Stimulated activated CD4-positive, alpha-beta T cell treated with anti-CD3 and anti-CD28 coated beads, Interleukin-15, amount 100 ng/mL, for 1 hour (primary cell): ENCODE measurements around the gene OVOL3.
"Not testable (repeated sequence)": the region's sequence is repeated elsewhere in the genome, so short reads cannot be mapped to it uniquely, and the experiment has no call there.

Source experiments
- DNase-seq, 2 donors: peaks; one replicate each; pipeline ENCODE4 v3.0.0-alpha.2; 2020; ENCODE audit warnings: low read depth in 1 of 2, low spot score in 1 of 2

Gene OVOL3

DNA sequence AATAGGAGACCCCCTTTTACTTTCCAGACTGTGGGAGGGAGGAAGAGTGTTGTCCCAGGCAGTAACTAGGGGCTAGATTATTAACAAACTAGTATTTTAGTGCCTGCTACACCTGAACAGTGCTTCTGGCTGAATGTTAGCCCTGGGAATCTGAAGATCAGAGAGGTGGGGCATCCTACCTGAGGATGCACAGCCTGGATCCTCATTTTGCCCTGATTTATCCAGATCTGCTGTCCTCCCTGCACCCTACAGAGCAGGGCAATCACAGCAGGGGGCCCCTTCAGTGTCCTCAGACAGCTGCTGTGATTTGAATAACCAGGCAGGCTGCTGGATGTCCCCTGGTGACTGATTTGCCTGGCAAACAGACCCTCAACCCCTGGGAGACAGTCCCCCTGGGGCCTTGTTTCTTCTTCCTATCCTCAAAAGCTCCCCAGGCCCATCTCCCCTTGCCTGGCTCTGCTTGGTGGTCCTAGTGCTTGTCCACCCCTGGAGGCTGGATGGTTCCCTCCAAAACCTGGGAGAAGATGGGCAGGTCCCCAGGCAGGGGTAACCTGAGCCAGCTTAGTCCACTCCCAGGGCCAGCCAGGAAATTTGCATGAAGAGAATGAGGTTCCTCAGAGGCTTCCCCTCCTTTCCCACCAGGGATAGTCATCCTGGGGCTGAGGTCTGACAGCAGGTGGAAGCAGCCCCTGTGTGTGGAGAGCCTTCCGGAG lies at the start of gene OVOL3:
TSS of gene OVOL3 (plus strand) at position 657 of the 713 bp plus-strand sequence. CDS start 60 bp downstream, outside the sequence.
- no peak for DNase-seq

DNA sequence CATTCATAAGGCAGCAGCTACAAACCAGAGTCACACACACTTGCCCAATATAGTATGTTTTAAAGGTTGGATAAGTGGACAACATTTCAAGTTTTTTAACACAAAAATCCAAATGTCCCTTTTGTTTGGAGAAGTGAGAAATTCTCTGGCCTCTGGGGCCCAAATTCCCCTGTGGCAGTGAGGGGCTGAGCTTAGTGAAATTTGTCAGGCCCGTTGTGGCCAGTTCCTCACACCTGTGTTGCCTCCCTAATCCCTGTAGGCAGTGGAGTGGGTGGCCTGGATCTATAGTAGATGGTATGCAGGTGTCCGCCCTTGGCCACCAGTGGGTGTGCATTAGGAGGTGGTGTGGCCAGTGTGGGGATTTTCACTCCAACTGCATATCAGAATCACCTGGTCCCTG lies 49.6 kb upstream of the OVOL3 start:
- no peak for DNase-seq

DNA sequence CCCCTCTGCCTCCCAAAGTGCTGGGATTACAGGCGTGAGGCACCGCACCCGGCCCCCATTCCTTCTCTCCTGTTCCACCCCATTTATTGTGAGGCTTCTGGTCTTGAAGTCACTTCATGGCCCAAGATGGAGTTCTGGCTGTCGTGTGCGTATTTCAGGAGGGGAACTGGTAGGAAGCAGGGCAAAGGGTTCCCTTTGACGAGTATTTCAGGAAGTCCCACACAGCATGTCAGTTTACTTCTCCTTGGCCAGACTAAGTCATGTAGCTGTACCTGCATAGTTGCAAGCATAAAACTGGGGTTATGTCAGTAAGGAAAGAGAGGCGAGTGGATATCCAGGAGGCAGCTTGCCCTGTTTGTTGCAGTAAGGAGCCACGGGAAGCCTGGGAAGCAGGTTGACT lies 46.1 kb upstream of the OVOL3 start:
- DNase-seq = no peak

DNA sequence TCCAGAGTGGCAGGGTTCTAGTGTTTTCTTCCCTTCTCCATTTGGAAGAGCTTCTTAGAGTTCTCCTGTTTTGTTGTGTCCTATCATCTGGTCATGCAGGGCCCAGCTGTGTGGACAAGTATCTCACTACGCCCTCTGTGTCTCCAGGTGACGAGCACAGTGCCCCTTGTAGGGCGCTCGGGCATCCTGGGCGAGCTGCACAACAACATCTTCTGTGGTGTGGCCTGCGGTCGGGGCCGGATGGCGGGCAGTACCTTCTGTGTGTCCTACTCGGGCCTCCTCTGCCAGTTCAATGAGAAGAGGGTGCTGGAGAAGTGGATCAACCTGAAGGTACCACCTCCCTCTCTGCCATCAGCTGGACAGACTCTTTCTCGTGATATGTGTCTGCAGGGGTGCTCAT lies 43.3 kb upstream of the OVOL3 start:
- DNase-seq = no peak

DNA sequence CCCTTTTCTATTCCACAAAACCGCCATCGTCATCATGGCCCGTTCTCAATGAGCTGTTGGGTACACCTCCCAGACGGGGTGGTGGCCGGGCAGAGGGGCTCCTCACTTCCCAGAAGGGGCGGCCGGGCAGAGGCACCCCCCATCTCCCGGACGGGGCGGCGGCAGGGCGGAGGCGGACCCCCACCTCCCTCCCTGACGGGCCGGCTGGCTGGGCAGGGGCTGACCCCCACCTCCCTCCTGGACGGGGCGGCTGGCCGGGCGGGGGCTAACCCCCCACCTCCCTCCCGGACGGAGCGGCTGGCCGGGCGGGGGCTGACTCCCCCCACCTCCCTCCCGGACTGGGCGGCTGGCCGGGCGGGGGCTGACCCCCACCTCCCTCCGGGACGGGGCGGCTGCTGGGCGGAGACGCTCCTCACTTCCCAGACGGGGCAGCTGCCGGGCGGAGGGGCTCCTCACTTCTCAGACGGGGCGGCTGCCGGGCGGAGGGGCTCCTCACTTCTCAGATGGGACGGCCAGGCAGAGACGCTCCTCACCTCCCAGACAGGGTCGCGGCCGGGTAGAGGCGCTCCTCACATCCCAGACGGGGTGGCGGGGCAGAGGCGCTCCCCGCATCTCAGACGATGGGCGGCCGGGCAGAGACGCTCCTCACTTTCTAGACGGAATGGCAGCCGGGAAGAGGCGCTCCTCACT lies 42.0 kb upstream of the OVOL3 start:
- not testable (repeated sequence) for DNase-seq

DNA sequence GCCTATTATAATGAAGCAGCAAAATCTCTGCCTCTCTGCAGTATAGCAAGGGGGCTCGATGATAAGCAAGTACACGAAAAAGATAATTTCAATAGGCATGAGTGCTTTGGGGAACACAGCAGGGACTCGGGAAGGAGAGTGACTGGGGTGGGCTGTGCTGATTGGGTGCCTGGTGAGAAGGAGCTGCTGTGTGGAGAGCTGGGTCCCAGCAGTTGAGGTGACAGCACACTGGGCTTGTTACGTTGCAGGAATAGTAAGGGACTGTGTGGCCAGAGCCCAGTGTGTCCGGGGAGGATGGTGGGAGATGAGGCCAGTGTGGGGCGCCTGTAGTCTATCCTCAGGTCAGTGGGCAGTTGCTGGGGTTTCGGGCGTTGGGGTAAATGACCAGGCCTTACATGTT lies 38.9 kb upstream of the OVOL3 start:
- no peak for DNase-seq

DNA sequence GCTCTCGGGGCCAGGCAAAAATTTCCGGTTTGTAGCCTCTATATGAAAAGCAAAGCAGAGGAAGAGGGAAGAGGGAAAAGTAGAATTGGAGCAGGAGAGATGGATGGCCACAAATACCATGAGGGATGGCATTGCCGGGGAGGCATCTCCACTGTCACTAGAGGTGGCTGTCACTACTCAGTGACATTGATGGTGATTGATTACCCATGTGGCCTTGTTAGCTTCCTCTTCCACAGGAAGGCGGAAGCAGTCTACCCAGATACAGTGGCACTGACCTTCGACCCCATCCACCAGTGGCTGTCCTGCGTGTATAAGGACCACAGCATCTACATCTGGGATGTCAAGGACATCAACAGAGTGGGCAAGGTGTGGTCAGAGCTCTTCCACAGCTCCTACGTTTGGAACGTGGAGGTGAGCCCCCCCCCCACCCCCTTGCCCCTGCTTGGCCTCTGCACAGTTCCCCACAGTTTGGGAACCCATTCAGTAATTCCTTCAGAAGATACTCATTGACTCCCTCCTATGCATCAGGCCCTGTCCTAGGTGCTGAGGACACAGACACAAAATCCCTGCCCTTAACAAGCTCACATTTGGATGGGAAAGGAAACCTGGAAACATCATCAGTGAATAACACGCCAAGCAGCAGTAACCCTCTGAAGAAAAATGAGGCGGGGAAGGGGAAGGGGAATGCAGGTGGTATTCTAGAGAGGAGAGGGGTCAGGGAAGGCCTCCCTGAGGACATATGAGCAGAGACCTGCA lies 37.6 kb upstream of the OVOL3 start:
- no peak for DNase-seq

DNA sequence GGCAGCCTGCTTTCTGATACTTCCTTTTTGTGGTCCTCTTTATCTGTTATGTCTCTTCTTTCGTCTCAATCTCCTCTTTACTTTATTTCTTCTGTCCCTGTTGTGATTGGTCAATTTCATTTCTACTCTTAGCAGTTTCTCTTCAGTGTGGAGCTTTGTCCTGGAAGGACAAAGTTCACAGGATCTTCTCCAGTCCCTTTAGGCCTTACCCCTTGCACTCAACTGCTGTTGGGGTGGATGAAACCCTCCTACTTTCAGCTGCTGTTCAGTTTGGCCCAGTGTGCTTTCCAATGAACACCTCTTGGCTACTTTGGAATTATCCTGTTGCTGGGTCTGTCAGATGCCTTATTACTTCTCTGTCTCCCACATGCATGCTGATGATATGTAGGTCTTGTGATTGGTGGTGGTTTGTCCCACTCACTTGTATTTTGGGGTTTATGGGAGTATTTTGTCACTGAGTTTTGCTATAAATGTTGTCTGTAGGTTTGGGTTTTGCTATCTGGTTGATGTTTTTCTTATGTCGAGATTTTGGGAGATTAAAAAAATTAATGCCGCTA lies 31.5 kb upstream of the OVOL3 start:
- no peak for DNase-seq

DNA sequence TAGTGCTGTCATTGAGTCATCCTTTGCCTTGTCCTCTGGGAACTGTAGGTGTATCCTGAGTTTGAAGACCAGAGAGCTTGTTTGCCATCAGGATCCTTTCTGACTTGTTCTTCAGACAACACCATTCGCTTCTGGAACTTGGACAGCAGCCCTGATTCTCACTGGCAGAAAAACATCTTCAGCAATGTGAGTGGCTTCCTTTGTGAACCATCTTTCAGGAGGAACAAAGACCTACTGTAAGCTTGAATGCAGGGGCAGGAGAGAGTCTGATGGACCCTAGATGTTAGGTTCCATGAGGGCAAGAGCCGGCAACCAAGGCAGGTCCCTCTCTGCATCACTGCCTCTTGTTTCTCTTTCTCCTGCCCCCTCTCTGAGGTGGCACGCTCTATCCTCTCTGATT lies 29.6 kb upstream of the OVOL3 start:
- no peak for DNase-seq

DNA sequence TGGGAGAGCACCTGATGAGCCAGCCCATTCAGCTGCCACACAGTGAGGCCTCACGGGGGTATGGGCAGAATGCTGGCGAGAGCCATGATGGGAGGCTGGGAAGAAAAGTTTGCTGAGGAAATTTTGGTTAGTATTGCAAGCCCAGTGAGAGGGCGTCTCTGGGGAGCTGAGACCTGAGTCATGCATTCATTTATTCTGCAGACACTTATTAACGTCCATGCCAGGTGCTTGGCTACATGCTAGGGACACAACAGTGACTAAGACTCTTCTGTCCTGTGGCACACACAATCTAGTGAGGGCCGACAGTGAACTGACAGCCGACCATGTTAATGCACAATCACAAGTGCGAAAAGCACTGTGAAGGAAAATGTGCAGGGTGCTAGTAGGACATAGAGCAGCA lies 29.0 kb upstream of the OVOL3 start:
- DNase-seq = no peak

DNA sequence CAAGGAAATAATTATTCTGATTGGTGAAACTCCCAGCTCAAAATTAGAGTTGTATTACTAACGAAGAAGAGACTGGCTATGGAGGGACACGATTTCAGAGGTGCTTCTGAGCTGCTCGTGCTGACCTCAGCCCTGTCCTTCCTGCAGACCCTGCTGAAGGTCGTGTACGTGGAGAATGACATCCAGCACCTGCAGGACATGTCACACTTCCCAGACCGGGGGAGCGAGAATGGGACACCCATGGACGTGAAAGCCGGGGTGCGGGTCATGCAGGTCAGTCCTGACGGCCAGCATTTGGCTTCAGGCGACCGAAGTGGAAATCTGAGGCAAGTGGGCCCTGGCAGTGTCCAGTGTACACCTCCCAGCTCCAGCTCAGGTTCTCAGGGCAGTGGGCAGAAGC lies 28.0 kb upstream of the OVOL3 start:
- DNase-seq = no peak

DNA sequence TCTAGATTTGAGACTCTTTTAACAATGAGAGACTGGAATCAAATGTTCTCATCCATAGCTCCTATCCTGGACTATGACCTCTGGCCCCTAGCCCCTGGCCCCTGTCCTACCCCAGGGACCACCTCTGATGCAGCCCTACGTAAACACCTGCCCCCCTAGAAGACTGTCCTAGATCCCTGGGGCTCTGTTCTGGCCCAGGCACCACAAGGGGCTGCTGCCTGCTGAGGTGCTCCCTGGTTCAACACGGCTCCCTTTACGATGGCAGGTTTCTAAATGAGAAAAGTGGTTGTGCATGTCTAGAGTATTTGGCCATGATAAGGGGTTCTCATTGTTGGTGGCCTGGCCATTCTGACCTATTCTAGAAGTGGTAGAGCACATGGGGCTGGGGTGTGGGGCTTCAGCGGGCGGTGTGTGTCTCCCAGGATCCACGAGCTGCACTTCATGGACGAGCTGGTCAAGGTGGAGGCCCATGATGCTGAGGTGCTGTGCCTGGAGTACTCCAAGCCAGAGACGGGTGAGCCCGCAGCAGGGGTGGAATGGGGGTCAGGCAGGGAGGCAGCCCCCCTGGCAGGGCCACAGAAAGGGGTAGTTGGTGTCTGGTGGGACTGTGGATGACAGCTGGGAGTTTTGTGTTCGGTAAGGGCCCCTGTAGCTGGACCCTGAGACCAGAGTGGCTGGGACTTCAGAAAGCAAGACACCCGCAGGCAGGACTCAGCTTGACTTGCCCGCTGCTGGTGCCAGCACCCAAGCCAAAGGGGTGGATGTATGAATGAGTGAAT lies 26.5 kb upstream of the OVOL3 start:
- no peak for DNase-seq

DNA sequence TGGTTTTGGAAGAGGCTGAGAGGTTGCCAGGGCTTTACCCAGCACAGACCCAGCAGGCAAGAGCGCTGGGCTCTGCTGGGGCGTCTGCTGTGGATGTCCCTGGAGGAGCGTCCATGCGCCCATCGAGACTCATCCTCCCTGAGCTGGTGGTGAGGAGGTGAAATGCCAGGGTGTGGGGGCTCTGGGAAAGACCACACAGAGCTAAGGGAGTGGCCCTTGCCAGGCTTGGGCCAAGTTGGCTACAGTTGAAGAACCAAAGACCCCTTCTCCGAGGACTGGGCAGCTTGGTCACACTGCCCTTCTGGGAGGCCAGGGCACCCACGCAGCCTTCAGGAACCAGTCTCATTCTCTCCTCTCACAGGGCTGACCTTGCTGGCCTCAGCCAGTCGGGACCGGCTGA lies 24.6 kb upstream of the OVOL3 start:
- DNase-seq = no peak

DNA sequence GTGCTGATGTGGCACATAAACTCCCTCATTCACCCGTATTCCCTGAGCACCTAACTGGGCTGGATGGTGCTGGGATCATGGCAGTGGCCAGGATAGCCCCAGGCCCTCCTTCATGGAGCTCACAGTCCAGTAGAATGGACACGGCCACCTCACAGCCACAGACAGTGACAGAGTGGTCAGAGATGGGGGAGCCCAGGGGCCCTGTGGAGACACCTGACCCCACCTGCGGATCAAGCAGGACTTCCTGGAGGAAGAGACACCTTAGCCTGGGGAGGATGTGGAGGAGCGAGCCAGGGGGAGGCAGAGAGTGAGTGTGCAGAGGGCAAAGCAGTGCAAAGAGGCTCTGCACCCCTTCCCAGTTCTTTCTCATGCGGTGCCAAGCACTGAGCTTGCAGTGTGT lies 21.1 kb upstream of the OVOL3 start:
- DNase-seq = no peak

DNA sequence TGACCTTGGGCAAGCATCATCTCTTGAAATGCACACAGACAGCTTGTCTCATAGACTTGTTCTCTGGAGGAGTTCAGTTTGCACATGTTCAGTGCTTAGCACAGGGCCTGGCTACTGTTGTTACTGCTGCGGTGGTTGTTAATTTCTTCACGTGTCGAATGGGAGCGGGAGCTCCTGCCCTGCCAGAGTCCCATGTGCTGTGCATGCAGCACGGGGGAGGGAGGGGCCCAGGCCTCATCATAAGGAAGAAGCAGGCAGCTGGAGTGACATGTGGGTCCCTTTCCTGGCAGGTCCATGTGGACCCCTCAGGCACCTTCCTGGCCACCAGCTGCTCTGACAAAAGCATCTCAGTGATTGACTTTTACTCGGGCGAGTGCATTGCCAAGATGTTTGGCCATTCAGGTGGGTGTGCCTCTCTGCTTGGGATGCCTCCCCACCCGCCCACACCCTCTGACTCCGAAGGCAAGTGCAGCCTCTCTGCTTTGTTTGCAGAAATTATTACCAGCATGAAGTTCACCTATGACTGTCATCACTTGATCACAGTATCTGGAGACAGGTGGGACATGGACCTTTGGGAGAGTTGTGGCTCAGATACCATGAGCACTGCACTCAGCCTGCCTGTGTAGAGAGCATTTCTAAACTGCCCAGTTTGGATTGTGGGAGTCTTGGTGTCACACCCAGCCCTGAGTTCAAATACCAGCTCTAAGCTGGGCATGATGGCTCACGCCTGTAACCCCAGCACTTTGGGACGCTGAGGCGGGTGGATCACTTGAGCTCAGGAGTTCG lies 19.8 kb upstream of the OVOL3 start:
- no peak for DNase-seq

DNA sequence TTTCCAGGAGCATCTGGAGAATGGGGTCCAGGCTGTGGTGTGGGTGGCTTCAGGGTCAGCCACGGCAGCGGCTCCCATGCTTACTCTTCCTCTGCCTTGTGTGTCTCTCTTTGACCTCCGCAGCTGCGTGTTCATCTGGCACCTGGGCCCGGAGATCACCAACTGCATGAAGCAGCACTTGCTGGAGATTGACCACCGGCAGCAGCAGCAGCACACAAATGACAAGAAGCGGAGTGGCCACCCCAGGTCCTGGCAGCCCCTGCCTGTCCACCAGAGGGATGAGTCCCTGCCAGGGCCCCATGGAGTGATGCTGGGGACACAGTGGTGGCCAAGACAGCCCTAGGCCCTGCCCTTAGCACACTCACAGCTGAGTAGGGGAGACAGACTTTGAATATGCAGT lies 18.4 kb upstream of the OVOL3 start:
- no peak for DNase-seq

DNA sequence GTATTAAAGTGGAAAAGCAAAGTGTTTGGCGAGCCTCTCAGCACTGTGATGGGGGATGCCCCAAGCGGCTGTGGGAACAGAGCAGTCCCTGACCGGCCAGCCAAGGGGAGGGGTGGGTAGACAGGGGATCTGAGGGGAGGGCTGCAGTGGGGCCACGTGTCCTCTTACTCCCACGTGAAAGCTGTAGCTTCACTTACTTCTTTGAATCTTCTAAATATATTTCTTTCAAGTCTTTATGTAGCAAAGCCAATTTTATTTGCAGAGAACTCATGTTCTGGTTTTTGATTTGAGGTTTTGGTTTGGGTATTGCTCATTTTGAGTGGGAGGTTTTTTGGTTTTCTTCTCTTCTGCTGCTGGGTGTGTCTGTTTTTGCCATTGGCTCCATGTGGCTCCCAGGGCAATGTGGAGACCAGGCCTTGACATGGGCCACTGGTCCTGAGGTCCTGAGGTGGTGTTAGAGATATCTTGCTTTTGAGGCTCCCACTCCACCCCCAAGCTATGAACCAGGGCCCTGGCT lies 17.7 kb upstream of the OVOL3 start:
- DNase-seq = no peak

DNA sequence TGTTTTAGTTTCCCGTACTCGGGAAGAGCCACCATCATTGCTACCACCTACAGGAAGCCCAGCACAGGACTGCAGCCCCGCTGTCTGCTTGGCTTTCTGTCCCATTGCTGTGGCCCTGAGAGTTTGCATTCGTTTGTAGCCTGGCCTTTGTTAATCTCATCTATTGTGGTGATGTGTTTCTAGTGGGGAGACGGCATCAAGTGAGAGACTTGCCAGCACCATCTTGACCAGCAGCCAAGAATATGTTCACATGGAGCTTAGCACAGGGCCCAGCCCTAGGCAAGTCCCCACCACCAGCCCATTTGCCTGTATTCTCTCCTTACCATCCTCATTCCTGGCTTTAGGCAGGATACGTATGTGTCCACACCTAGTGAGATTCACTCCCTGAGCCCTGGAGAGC lies 17.3 kb upstream of the OVOL3 start:
- DNase-seq = no peak

DNA sequence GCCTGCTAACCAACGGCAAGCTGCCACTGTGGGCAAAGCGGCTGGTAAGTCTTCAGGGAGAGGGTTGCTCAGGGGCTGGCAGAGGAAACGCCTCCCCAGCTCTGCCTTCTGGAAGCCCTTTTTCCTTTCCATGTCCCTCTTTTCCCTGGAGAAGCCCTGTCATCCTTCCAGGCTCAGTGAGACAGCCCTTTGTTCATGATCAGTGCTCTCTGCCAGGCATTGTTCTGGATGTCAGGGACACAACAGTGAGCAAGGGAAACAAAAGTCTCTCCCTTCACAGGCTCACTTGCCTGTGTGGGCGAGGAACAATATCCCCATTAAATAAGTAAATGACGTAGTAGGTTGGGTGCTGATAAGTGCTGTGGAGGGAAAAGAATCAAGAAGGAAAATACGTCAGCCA lies 13.9 kb upstream of the OVOL3 start:
- DNase-seq = no peak

DNA sequence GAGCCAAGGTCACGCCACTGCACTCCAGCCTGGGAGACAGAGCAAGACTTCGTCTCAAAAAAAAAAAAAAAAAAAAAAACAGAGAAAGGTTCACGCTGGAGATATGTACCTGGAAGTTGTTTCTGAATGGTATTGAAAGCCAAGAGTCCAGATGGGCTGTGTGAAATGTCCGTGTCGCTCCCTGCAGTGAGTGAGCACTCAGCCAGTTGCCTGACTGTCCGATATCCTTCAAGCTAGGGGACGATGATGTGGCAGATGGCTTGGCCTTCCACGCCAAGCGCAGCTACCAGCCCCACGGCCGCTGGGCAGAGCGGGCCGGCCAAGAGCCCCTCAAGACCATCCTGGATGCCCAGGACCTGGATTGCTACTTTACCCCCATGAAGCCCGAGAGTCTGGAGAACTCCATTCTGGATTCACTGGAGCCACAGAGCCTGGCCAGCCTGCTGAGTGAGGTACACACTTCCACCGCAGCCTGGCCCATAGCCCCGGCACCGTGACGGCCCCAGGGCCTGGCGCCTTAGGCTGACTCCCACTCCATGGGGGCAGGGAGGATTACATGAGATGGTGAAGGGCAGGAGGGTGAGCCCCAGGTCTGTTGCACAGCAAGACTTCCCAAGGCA lies 11.7 kb upstream of the OVOL3 start:
- DNase-seq = no peak
